ENCODE data around the gene GRB7.
"Not testable (repeated sequence)": the region's sequence is repeated elsewhere in the genome, so short reads cannot be mapped to it uniquely, and the experiment has no call there.

GRB7 gene

DNA sequence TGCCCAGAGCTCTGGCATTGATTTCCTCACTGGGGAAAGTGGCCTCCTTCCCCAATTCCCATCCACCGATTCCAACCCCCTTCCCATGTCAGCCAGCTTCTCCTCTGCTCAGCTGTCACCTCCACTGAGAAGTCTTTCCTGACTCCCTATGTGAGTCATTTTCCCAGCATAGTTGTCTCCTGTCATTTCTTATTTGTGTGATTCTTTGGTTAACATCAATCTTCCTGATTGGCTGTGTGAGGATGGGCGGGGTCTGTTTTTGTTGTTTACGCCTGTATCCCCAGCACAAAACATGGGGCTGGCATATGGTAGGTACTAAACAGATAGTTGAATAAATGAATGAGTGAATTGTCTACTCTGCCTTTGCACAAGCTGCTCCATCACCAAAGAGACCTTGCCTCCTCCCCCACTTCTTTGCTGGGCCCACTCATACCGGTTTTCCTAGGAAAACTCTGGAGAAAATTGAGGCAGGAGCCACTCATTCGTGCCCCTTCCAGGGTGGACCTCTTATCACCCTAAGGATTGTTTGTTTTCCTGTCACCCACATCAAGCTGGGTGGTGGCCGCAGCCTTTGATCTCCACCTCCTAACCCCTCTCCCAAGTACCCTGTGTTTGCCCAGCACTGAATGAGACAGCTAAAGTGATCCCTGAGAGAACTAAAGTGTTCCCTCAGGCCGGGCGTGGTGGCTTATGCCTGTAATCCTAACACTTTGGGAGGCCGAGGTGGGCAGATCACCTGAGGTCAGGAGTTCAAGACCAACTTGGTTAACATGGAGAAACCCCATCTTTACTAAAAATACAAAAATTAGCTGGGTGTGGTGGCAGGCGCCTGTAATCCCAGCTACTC lies 1.2 kb upstream of the GRB7 start:
- no peak for DNase-seq

DNA sequence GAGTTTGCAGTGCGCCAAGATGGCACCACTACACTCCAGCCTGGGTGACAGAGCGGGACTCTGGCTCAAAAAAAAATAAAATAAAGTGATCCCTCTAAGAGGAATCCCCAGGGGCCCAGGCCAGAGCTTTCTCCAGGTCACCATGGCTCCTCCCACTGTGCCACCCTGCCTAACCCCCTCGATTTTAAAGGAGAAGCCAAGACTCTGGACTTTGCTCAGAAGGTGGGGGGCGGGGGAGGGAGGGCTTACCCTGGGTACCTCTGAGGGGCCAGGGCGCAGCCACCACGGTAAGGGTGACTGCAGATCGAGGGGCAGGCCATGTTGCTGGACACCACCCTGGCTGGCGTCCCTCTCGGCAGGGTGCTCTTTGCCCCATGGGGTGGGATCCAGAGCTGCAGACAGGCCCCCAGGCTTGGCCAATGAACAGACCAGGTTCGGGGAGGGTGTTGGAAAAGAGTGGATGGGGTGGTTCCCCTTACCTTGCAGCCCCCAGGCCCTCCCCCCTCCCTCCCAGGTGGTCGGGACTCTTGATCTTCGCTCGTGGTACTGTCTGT lies 455 bp upstream of the GRB7 start:
- DNase-seq = no peak

DNA sequence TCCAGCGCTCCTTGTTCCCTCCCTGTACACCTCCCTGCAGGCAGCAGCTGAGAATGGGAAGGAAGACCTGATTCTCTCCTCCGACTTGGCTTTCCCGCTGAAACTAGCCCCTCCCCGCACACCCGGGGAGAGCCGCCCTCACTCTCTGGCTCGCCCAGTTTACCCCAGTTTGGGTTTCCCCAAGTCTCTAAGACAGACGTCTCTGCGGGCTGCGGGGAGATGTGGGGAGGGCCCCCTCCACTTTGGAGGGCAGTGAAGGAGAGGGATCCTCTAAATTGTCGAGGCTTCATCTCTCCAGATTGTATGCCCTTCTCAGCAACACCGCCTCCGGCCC lies 797 bp downstream of the GRB7 start:
- DNase-seq = peak; percentile 36 to 58

DNA sequence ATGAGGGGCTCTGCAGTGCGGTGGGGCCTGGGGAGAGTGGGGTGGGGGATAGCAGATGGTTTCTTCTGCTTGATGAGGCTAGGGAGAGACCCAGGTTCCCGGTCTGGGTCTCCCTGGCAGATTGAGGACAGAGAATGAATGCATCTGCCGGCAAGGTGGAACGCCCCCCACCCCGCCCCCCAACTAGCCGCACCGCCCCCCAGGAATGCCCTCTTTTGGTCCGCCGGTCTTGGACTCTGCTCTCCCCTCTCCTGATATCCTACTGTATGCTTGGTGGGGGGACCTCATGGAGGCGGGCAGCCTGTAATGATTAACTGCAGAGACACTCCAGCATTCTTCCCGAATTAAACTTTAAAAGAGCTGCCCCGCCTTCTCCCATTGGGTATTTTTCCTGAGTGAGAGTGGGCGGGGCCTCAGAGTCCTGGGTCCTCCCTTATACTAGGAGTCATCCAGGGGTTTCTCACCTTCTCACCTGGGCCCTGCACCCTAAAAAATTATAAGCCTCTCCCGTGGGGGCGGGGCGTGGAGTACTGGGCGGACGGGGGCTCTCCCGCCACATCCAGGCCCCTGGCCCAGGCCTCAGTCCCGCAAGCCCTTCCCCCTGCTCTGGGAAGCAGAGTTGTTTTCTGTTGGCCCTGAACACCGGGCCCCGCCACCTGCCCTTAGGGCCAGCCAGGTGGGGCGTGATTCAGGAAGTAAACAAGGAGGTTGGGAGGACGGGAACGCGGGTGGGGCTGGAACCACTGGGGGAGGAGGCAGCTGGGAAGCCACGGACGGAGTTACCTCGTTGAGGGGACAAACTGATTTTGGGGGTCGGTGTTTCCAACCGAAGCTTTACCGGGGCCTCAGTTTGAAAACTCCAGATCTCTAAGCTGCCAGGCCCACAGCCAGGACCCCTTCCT lies 1.5 kb downstream of the GRB7 start:
- DNase-seq = no peak

DNA sequence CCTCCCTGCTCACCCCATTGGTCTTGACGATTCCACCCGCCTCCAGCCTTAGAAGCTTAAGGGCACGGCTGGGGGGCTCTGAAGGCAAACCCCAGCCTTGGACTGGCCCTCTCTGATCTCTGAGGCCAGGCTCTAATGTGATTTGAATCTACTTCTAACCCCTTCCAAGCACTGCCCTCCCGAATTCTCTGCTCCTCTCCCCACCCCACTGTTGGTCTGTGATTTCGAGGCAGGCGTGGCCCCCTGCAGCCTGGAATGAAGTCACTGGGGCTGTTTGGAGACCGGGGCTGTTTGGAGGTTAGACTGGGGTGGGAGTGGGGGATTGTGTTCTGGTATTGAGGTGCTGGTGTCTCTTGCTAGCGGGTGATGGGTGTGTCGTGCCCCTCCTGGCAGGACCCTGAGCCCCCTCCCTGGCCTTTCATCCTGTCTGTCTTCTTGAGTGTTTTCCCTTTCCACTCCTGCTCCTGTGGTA lies 2.2 kb downstream of the GRB7 start:
- no peak for DNase-seq

DNA sequence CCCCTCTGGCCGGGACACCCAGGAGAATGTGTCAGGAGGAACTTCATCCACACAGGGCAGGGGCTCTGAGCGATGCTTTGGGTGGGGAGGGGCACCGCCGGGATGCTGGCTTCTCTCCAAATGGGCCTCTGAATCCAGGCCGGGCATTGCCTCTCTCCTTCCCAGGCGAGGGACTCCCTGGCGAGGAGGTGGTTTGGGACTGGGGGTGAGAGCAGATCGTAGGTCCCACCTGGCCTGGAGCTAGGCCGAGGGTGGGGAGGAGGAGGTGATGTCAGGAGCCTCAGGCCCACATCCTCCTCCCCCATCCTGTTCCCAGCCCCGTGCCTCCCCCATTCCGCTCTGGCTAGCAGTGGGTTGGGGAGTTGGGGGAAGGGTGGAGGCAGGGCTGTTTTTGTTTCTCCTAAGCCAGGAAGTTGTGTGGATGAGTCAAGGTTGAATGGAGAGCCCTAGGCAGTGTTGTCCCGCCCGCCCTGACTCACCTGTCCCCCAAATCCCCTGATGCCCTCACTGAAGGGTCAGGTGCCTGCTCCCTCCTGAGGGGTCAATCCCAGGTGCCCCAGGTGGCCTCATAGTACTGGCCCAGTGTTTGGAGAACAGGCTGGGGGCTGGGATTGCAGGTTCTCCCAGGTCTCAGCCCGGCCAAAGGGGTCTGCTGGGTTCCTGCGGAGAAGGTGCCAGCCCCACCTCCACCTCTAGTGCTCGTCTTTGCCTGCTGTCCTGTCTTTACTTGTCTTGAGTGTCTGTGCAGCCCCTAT lies 2.8 kb downstream of the GRB7 start:
- DNase-seq = no peak

DNA sequence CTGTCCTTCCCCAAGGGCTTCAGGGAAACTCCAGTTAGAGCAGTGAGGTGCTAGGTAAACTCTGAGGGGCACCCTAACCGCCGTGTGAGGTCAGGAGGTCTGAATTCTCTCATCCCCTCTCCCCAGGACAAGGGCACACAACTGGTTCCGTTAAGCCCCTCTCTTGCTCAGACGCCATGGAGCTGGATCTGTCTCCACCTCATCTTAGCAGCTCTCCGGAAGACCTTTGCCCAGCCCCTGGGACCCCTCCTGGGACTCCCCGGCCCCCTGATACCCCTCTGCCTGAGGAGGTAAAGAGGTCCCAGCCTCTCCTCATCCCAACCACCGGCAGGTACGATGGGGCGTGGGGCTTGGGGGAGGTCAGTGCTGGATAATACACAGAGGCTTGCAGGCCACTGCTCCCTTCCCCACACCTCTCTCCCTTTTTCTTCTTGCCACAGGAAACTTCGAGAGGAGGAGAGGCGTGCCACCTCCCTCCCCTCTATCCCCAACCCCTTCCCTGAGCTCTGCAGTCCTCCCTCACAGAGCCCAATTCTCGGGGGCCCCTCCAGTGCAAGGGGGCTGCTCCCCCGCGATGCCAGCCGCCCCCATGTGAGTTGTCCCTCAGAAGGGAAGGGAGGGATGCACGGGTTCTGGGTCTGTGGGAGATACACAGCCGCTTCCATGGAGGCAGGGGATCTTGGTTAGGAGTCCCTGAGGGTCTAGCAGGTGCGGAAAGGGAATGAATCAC lies 4.6 kb downstream of the GRB7 start:
- no peak for DNase-seq

DNA sequence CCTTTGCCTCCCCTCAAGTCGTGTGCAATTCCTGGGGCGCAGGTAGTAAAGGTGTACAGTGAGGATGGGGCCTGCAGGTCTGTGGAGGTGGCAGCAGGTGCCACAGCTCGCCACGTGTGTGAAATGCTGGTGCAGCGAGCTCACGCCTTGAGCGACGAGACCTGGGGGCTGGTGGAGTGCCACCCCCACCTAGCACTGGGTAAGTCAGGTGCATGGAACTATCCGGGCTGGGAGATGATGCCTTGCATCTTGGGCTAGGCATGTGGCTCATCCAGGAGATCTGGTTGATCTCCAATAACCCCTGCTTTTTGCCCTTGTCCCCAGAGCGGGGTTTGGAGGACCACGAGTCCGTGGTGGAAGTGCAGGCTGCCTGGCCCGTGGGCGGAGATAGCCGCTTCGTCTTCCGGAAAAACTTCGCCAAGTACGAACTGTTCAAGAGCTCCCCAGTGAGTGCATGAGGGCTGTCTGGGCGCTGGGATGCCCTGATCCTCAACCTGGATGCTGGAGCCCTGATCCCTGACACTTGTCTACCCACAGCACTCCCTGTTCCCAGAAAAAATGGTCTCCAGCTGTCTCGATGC lies 5.2 kb downstream of the GRB7 start:
- no peak for DNase-seq

DNA sequence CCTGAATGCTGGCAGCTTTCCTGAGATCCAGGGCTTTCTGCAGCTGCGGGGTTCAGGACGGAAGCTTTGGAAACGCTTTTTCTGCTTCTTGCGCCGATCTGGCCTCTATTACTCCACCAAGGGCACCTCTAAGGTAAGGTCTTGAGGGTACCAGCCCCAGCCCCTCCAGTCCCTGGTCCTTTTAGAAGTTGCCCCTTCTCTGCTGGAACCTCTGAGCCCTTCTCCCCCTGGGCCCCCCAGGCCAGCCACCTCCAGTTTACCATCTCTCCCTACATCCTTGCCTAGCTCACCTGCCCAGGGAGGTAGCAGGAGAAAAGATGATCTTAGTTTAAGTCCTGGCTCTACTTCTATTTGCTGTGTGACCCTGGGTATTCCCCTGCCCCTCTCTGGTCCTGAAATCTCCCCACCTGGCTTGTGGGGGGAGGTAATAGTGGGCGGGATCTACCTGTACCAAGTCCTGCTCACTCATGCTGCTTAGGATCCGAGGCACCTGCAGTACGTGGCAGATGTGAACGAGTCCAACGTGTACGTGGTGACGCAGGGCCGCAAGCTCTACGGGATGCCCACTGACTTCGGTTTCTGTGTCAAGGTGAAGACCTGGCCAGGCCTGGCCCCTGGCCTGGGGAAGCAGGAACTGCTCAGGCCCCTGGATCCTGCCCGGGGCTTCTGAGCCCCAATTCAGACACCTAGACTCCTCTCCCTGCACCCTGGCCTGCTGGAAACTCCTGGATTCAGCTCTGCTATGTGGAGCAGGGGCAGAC lies 6.5 kb downstream of the GRB7 start:
- no peak for DNase-seq

DNA sequence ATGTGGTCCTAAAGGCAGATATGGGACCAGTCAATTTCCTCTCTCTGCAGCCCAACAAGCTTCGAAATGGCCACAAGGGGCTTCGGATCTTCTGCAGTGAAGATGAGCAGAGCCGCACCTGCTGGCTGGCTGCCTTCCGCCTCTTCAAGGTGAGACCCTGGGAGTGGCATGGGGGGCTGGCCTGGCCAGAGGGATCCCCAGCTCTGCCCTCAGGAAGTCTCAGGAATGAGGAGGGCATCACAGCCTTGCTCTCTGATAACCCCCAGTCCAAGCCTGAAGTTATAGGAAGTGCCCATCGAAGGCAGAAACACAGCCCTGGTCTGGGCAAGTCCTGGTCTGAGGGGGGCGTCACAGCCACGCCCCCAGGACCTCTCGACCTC lies 7.1 kb downstream of the GRB7 start:
- DNase-seq = no peak

DNA sequence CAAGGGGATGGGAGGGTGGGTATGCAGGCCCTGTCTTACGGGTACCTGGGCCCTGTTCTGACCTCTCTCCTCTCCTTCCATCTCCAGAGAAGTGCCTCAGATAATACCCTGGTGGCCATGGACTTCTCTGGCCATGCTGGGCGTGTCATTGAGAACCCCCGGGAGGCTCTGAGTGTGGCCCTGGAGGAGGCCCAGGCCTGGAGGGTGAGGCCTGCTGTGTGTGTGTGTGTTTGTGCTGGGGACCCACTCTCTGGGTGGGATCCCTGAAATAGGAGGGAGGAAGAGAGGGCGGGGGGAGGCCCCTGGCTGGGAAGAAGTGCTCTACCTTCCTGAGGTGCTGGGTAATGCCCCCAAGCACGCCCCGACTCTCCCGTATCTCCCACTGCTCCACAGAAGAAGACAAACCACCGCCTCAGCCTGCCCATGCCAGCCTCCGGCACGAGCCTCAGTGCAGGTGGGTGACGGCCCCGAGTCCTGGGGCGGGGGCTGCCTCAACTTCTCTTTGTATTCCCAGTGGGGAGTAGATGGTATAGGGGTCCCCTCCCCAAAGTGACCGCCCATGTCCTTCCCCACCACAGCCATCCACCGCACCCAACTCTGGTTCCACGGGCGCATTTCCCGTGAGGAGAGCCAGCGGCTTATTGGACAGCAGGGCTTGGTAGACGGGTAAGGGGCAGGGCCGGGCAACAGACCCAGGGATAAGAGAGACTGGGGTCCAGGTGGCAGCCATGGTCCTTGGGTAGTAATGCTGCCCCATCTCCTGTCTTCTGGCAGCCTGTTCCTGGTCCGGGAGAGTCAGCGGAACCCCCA lies 7.8 kb downstream of the GRB7 start:
- no peak for DNase-seq

DNA sequence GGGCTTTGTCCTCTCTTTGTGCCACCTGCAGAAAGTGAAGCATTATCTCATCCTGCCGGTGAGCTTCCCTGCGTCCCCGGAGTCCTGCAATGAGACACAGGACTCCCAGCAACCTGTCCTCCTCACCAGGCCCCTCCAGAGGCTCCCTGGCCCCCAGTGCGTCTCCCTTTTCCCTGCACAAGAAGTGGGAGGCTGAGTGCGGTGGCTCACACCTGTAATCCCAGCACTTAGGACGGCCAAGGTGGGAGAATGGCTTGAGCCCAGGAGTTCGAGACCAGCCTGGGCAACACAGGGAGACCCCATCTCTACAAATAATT lies 8.4 kb downstream of the GRB7 start:
- no peak for DNase-seq

DNA sequence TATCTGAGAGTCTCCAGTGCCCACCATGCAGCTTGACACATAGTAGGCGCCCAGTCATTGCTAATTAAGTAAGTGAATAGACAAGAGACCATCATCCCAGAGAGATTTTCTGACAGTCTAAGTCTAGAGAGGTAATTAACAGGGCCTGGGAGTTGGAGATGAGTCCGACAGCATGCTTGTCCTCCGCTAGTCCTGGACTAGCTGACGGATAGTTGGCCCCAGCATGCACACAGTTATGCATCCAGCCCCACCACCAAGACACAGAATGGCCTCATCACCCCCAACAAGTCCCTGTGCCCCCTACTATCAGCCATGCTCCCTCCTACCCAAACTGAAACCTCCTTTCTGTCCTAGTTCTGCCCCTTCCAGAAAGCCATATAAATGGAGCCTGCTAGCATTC lies 10.0 kb downstream of the GRB7 start:
- no peak for DNase-seq

DNA sequence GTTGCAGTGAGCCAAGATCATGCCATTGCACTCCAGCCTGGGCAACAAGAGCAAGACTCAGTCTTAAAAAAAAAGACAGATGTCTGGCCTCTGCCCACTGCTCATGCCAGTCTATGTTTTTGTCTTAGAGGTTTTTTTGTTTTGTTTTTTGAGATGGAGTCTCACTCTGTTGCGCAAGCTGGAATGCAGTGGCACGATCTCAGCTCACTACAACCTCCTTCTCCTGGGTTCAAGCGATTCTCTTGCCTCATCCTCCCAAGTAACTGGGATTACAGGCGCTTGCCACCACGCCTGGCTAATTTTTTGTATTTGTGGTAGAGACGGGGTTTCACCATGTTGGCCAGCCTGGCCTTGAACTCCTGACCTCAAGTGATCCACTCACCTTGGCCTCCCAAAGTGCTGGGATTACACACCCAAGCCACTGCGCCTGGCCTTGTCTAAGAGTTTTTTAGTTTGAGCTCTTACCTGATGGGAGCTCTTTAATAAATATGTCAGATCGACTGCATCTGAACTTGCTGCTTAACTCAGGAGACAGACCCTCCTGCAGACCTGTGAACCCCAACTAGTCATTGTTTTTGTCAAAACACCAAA lies 10.8 kb downstream of the GRB7 start:
- not testable (repeated sequence) for DNase-seq

DNA sequence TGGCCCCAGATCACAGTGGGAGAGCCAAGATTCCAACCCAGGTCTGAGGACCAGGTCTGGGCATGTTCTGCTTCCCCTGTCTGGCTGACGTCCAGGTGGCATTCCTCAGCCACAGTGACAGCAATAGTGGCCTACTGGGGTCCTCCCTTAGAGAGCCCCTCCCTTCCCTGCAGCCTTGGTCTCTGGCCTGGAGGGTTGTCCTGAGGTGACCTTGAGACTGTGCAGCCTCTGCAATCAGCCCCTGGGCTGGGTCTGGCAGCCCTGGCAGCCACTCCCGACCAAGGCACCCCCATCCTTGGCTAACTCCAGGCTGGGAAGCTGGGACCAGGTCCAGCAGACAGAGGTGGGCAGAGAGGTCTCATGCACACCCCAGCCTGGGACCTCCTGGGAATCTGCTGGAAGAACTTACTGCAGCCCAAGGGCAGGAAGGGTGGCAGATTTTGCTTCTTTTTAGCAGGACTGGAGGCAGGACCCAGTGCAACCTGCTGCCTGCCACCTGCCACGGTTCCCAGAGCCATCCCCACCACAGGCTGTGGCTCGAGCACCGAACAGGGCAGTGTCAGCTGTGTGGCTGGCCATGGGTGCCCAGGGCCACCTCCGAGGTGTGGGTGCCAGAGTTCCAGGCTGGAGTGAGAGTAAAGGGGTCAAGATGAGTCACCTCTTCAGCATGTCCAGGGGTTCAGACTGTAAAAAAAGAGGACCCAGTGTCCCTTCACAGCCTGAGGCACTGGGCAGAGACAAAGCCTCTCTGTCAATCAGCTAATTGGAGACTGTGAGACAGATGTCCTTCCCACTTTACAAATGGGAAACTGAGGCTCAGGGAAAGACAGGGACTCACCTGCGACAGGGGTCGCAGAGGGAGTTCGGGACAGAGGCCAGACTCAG lies 12.6 kb downstream of the GRB7 start:
- no peak for DNase-seq

DNA sequence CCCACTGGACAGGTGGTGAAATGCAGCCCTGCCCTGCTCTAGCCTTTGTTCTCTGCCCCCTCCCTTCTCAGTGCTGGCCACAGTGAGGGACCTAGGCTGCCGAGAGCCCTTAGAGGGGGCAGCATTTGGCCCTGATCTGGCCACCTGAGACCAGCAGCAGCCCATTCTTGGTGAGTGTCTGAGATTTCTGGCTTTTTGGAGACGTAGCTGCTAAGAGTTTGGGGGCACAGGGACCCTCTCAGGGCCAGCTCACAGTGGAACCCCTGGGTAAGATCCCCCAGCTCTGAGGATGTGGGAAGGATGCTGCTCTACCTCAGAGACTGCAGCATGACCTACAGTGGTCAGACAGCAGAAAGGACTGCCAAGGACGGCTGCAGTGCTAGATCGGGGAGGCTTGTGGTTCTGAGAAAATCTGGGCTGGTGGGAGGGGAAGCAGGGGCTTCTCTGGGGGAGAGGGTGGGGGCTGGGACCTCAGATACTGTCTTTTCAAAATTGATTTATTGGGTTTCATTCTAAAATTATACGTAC lies 13.3 kb downstream of the GRB7 start:
- DNase-seq = no peak

DNA sequence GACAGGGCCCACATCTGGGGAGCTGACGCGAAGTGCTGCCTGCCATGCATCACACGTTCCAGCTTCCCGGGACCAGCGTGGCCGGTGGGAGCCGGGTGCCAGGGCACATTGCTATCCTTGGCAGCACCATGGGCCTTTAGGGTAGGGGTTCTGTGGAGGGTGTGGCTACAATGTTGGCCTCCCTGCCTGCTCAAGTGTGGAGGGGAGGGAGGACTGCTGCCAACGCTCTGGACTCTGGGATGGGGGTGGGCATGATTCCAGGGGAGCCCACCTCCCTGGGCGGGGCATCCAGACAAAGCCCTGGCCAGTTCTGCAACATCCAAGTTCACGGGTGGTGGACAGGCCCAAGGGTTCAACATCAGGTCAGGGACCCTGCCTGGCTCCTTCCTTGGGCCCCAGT lies 13.9 kb downstream of the GRB7 start:
- DNase-seq = no peak

DNA sequence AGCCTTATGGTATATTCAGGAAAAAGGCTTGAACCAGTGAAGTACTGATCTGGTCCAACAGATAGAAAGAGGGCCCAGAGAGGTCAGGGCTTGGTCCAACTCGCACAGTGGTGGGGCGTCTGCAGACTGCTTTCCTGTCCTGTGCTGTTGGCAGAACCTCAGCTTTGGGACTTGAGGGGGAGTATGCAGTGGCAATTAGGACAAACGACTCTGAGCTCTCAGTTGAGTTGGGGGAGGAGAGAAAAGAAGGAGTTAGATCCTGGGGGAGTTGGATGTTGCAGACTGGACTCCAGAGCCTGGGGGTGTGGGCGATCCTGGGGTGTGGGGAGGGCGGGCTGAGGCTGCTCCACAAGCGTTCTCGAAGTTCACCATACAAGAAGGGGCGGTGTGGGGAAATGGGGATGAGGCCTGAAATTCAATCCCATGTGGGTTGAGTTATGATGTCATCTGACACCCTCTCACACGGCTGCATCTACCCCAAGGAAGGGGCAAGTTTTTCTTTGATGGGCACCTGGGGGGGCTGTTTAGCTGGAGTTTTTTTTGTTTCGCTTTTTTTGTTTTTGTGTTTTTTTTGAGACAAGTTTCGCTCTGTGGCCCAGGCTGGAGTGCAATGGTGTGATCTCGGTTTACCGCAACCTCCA lies 14.6 kb downstream of the GRB7 start:
- DNase-seq = no peak

Measured in inflammatory macrophage treated with lipopolysaccharide for 1 hour (primary cell).